ENCODE measurements around the gene SIGMAR1. TPM values are rescaled to one million over a fixed set of nuclear protein-coding genes. Genes with fewer than 3 reads are reported as not detected.

The SIGMAR1 gene
- total and polyA plus RNA-seq, 2 of the 4 experiments (the other 2 are of a cell fraction) = 44.6 to 88.9 TPM

GRCh38 chr9:34675048-34675714 lies 37.6 kb upstream of the SIGMAR1 start:
- Histone ChIP-seq H3K56ac (ENCODE audit: extremely low read depth, insufficient read depth, low read length) (no peak overlapping the region), H3K4me2 (ENCODE audit: low read depth, low read length) (no peak overlapping the region), H3K27ac (ENCODE audit: insufficient read depth, low read length) (no peak overlapping the region), H3K14ac (replicated peaks; ENCODE audit: low read depth, low read length) (no peak overlapping the region), H3K79me1 (ENCODE audit: low read depth in 1 of 2, low read length in 2 of 2) (peaks cover 20 to 24% of the 10 kb centered on the region in 2 experiments), H3K36me3 (ENCODE audit: control insufficient read depth, insufficient read depth, low read length) (peaks cover 2% of the 10 kb centered on the region), H3K9ac (ENCODE audit: low read depth, low read length) (no peak overlapping the region), H4K91ac (ENCODE audit: insufficient read depth, low read depth, low read length) (no peak overlapping the region), H3K18ac (ENCODE audit: low read depth, low read length) (no peak overlapping the region), H3K4me3 (ENCODE audit: insufficient read depth, low read depth, low read length) (no peak overlapping the region), H4K20me1 (ENCODE audit: insufficient read depth, low read length) (no peaks in the 10 kb centered on the region), H2BK15ac (ENCODE audit: low read depth, low read length) (no peak overlapping the region), H2AK9ac (replicated peaks; ENCODE audit: low read depth, low read length, poor library complexity) (no peak overlapping the region), H2BK5ac (ENCODE audit: low read depth, low read length, poor library complexity, severe bottlenecking) (no peak overlapping the region), H3K9me1 (ENCODE audit: insufficient read depth, low read length) (no peaks in the 10 kb centered on the region), H3K27me3 (ENCODE audit: control insufficient read depth, insufficient read depth, low read length) (no peaks in the 10 kb centered on the region), H4K5ac (ENCODE audit: low read depth, low read length) (no peak overlapping the region), H2BK120ac (ENCODE audit: low read depth, low read length) (no peak overlapping the region), H3K9me3 (ENCODE audit: control insufficient read depth, insufficient read depth, low read length) (no peaks in the 10 kb centered on the region), H4K8ac (ENCODE audit: low read depth in 2 of 2, low read length in 2 of 2) (no peak overlapping the region), H2AFZ (replicated peaks; ENCODE audit: low read length, poor library complexity) (no peak overlapping the region), H3K23ac (ENCODE audit: low read depth, low read length) (no peak overlapping the region), H2AK5ac (ENCODE audit: low read depth, low read length) (no peak overlapping the region), H3K4ac (ENCODE audit: low read depth, low read length) (no peak overlapping the region), H2BK20ac (ENCODE audit: low read depth, low read length) (no peak overlapping the region), H3K4me1 (ENCODE audit: control insufficient read depth, insufficient read depth, low read length) (no peaks in the 10 kb centered on the region)
- in situ Hi-C loops (cut with MboI; ENCODE audit: low sequenced_read_pairs) (no loop called here), dilution Hi-C loops (cut with HindIII; ENCODE audit: low sequenced_read_pairs, unreplicated experiment) (no loop called here), intact Hi-C loops (cut with micrococcal nuclease) (loop anchor here (1.0 kb wide), 1 partner anchor 27 kb away; no protein-coding TSS in a partner anchor)
- no CpG with 5 or more reads among the region's 10 CpGs for WGBS, 2 experiments (ENCODE audit: extremely low coverage in 2 of 2, insufficient read length in 1 of 2)
- TF ChIP-seq CEBPB (IDR thresholded peaks at IDR 0.05; ENCODE audit: low read depth, low read length) (no peak), SMC3 (IDR thresholded peaks at IDR 0.05; ENCODE audit: low read depth, low read length) (peak; percentile 68), CHD1 (IDR thresholded peaks at IDR 0.05; ENCODE audit: low read depth, low read length) (no peak), RAD21 (IDR thresholded peaks at IDR 0.05; ENCODE audit: low read length) (peak; percentile 70), MAZ (IDR thresholded peaks at IDR 0.05; ENCODE audit: borderline replicate concordance, low read depth, low read length) (no peak), RFX5 (IDR thresholded peaks at IDR 0.05; ENCODE audit: low read depth, low read length) (no peak), MXI1 (IDR thresholded peaks at IDR 0.05; ENCODE audit: borderline replicate concordance, low read depth, low read length) (no peak), RCOR1 (IDR thresholded peaks at IDR 0.05; ENCODE audit: insufficient replicate concordance, low read length) (no peak), BHLHE40 (IDR thresholded peaks at IDR 0.05; ENCODE audit: low read depth, low read length) (no peak), FOS (IDR thresholded peaks at IDR 0.05; ENCODE audit: low read depth, low read length) (no peak), POLR2A (IDR thresholded peaks at IDR 0.05; ENCODE audit: low read depth, low read length) (no peak), MAFK (IDR thresholded peaks at IDR 0.05; ENCODE audit: low read depth, low read length) (no peak)
- TF ChIP-seq, protein P1, sequence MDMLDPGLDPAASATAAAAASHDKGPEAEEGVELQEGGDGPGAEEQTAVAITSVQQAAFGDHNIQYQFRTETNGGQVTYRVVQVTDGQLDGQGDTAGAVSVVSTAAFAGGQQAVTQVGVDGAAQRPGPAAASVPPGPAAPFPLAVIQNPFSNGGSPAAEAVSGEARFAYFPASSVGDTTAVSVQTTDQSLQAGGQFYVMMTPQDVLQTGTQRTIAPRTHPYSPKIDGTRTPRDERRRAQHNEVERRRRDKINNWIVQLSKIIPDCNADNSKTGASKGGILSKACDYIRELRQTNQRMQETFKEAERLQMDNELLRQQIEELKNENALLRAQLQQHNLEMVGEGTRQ (IDR thresholded peaks at IDR 0.05; ENCODE audit: low read depth, low read length) = no peak
- TF ChIP-seq, protein P2, sequence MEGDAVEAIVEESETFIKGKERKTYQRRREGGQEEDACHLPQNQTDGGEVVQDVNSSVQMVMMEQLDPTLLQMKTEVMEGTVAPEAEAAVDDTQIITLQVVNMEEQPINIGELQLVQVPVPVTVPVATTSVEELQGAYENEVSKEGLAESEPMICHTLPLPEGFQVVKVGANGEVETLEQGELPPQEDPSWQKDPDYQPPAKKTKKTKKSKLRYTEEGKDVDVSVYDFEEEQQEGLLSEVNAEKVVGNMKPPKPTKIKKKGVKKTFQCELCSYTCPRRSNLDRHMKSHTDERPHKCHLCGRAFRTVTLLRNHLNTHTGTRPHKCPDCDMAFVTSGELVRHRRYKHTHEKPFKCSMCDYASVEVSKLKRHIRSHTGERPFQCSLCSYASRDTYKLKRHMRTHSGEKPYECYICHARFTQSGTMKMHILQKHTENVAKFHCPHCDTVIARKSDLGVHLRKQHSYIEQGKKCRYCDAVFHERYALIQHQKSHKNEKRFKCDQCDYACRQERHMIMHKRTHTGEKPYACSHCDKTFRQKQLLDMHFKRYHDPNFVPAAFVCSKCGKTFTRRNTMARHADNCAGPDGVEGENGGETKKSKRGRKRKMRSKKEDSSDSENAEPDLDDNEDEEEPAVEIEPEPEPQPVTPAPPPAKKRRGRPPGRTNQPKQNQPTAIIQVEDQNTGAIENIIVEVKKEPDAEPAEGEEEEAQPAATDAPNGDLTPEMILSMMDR (conservative IDR thresholded peaks at IDR 0.05; ENCODE audit: low read depth, low read length) = peak; percentile 94
- CTCF ChIA-PET = interaction anchor here (1.0 to 3.3 kb wide), 2 partner anchors 26 to 27 kb away, joined by 3 to 16 read pairs; no protein-coding TSS in a partner anchor
- DNase-seq = peak; percentile 59
- POLR2A ChIA-PET (ENCODE audit: unreplicated experiment) = no interaction called here
- ATAC-seq (ENCODE audit: low read depth) = peak; percentile 96
- no TSS peak for BruUV-seq (replicated peaks)

All from IMR-90 (cell line).